Esophagus muscularis mucosa (tissue), 4 donors: ENCODE measurements around the gene MDM1.

Experiments
- CTCF ChIP-seq, 3 experiments: fragments of 200-600 bp in 2 of 3; fragments of 450-650 bp in 1 of 3; sonication (generic) in 2 of 3; IDR thresholded peaks; one replicate each; pipeline ENCODE4 v1.5.1; 2017 to 2019; ENCODE audit warnings: antibody characterized with exemption in 3 of 3, mild to moderate bottlenecking in 2 of 3, moderate library complexity in 1 of 3
- EP300 ChIP-seq: sonication (generic); formaldehyde crosslinking; IDR thresholded peaks from one replicate; pipeline ENCODE4 v1.6.1; 2017; ENCODE audit warnings: antibody characterized with exemption
- POLR2A ChIP-seq: fragments of 450-650 bp; IDR thresholded peaks from one replicate; pipeline ENCODE4 v1.6.1; 2017; ENCODE audit warnings: antibody characterized with exemption, moderate library complexity, mild to moderate bottlenecking, low read depth

- TF ChIP-seq CTCF (IDR thresholded peaks at IDR 0.05): no peak
- TF ChIP-seq POLR2A: no peak
- no peak for TF ChIP-seq EP300
Observed at GRCh38 chr12:68334132-68334531, 2.0 kb upstream of the MDM1 start.
